Peyer's patch (tissue), 4 donors: ENCODE data around the gene RITA1. TPM values are rescaled to one million over a fixed set of nuclear protein-coding genes. Genes with fewer than 3 reads are reported as not detected.

Experiments used
- DNase-seq, 3 donors: peaks; one replicate each; pipeline ENCODE4 v3.0.0-alpha.2; 2017 to 2019
- H3K27ac ChIP-seq, 4 donors: fragments of 200-600 bp; sonication (generic); one replicate each; pipeline ENCODE4 v1.5.1; 2016 to 2019
- H3K27me3 ChIP-seq, 2 donors: fragments of 200-600 bp; sonication (generic); one replicate each; pipeline ENCODE4 v1.5.1; 2019
- H3K36me3 ChIP-seq, 3 donors: fragments of 200-600 bp; sonication (generic); one replicate each; pipeline ENCODE4 v1.5.1; 2016 to 2019
- H3K4me1 ChIP-seq, 4 donors: fragments of 200-600 bp; sonication (generic); one replicate each; pipeline ENCODE4 v1.5.1; 2016 to 2019
- H3K4me3 ChIP-seq, 4 donors: fragments of 200-600 bp; sonication (generic); 1 replicate in 3 of 4; 2 replicates in 1 of 4; pipeline ENCODE4 v1.5.1; 2016 to 2019; ENCODE audit warnings: mild to moderate bottlenecking in 1 of 4
- H3K9me3 ChIP-seq, 4 donors: fragments of 200-600 bp; sonication (generic); one replicate each; pipeline ENCODE4 v1.5.1; 2016 to 2019; ENCODE audit warnings: mild to moderate bottlenecking in 1 of 4
- CTCF ChIP-seq, 6 experiments: fragments of 450-650 bp in 4 of 6; fragments of 200-600 bp in 2 of 6; sonication (generic) in 1 of 6; IDR thresholded peaks; one replicate each; pipeline ENCODE4 v1.5.1; 2017 to 2019; ENCODE audit warnings: antibody characterized with exemption in 6 of 6, mild to moderate bottlenecking in 3 of 6, moderate library complexity in 1 of 6
- POLR2A ChIP-seq, 2 donors: fragments of 450-650 bp; IDR thresholded peaks; one replicate each; pipeline ENCODE4 v1.5.1; 2017; ENCODE audit warnings: antibody characterized with exemption in 2 of 2, mild to moderate bottlenecking in 2 of 2, moderate library complexity in 2 of 2
- total RNA-seq, 4 donors: library from RNA; depleted of rRNA; stranded (reverse); fragments of >200 nt; gene quantifications; one replicate each; pipeline ENCODE4 v1.1.0, GENCODE V29; 2016

The RITA1 gene
- total RNA-seq, 4 donors from 2014 or later, result 5.0 to 36.6 (median 33.4) TPM

GRCh38 chr12:113152196-113152834, 33.2 kb upstream of the RITA1 start:
- no peaks in the 10 kb centered on the region for H3K36me3 ChIP-seq
- TF ChIP-seq POLR2A (IDR thresholded peaks at IDR 0.05) (no peak), CTCF (IDR thresholded peaks at IDR 0.05) (no peak)
- peak overlapping the region; percentile 30 to 56 (median 52) for H3K4me3 ChIP-seq
- no peak overlapping the region for H3K27ac ChIP-seq
- DNase-seq, result no peak
- peaks cover 0 to 25% (median 10%) of the 10 kb centered on the region in 4 donors for H3K4me1 ChIP-seq
- peaks cover 0 to 10% of the 10 kb centered on the region in 2 donors for H3K27me3 ChIP-seq
- no peaks in the 10 kb centered on the region for H3K9me3 ChIP-seq

GRCh38 chr12:113152835-113153814, 32.4 kb upstream of the RITA1 start:
- H3K4me3 ChIP-seq, result peak overlapping the region; percentile 30 to 56 (median 52)
- H3K27ac ChIP-seq, result peak overlapping the region in 1 of 4 donors; percentile 63
- peaks cover 0 to 10% of the 10 kb centered on the region in 2 donors for H3K27me3 ChIP-seq
- DNase-seq, result peak; percentile 61 to 82 (median 76)
- H3K36me3 ChIP-seq, result peaks cover 0 to 6% (median 0%) of the 10 kb centered on the region in 3 donors
- H3K4me1 ChIP-seq, result peaks cover 0 to 25% (median 10%) of the 10 kb centered on the region in 4 donors
- TF ChIP-seq CTCF (IDR thresholded peaks at IDR 0.05), result peak in 4 of 6 experiments; percentile 39 to 61 (median 53)
- no peak for TF ChIP-seq POLR2A (IDR thresholded peaks at IDR 0.05)
- no peaks in the 10 kb centered on the region for H3K9me3 ChIP-seq

- peaks cover 0 to 10% of the 10 kb centered on the region in 2 donors for H3K27me3 ChIP-seq
- peaks cover 0 to 25% (median 10%) of the 10 kb centered on the region in 4 donors for H3K4me1 ChIP-seq
- H3K27ac ChIP-seq, result no peak overlapping the region
- DNase-seq, result peak in 1 of 3 donors; percentile 23
- no peaks in the 10 kb centered on the region for H3K9me3 ChIP-seq
- peak overlapping the region in 3 of 4 donors; percentile 29 to 39 (median 36) for H3K4me3 ChIP-seq
- TF ChIP-seq POLR2A (IDR thresholded peaks at IDR 0.05), result no peak
- TF ChIP-seq CTCF (IDR thresholded peaks at IDR 0.05), result no peak
- H3K36me3 ChIP-seq, result peaks cover 0 to 19% (median 0%) of the 10 kb centered on the region in 3 donors
These were observed 31.1 kb upstream of the RITA1 start for GRCh38 chr12:113154351-113154973.

GRCh38 chr12:113155060-113155459, 30.5 kb upstream of the RITA1 start:
- H3K9me3 ChIP-seq, result no peaks in the 10 kb centered on the region
- H3K27me3 ChIP-seq, result peaks cover 0 to 10% of the 10 kb centered on the region in 2 donors
- H3K4me1 ChIP-seq, result peaks cover 0 to 25% (median 10%) of the 10 kb centered on the region in 4 donors
- peaks cover 0 to 25% (median 0%) of the 10 kb centered on the region in 3 donors for H3K36me3 ChIP-seq
- no peak overlapping the region for H3K27ac ChIP-seq
- no peak for DNase-seq
- TF ChIP-seq CTCF (IDR thresholded peaks at IDR 0.05) (no peak), POLR2A (IDR thresholded peaks at IDR 0.05) (no peak)
- no peak overlapping the region for H3K4me3 ChIP-seq

GRCh38 chr12:113155646-113156045, 29.9 kb upstream of the RITA1 start:
- Histone ChIP-seq H3K36me3 (peaks cover 0 to 31% (median 0%) of the 10 kb centered on the region in 3 donors), H3K9me3 (no peaks in the 10 kb centered on the region), H3K4me1 (peaks cover 0 to 25% (median 10%) of the 10 kb centered on the region in 4 donors), H3K27me3 (peaks cover 0 to 10% of the 10 kb centered on the region in 2 donors), H3K27ac (no peak overlapping the region), H3K4me3 (no peak overlapping the region)
- TF ChIP-seq POLR2A (IDR thresholded peaks at IDR 0.05) (no peak), CTCF (IDR thresholded peaks at IDR 0.05) (no peak)
- no peak for DNase-seq
